OCI-LY7 (cell line): ENCODE measurements around the gene ASXL1.
A peak's percentile ranks its signal among the peaks of the same experiment; 100 is the strongest.

Experiments
- EZH2phosphoT487 ChIP-seq: fragments of 200-600 bp; sonication (generic); IDR thresholded peaks from 2 replicates; pipeline ENCODE4 v1.6.1; 2018; ENCODE audit warnings: low read depth, borderline replicate concordance, mild to moderate bottlenecking, mixed run types, antibody characterized with exemption, low read length, moderate library complexity, mixed read lengths
- TF ChIP-seq, protein P1 (sequence below): fragments of 200-600 bp; sonication (generic); conservative IDR thresholded peaks from 2 replicates; pipeline ENCODE4 v1.5.1; 2014; ENCODE audit warnings: mild to moderate bottlenecking, antibody characterized with exemption, low read length, moderate library complexity, mixed read lengths

DNA sequence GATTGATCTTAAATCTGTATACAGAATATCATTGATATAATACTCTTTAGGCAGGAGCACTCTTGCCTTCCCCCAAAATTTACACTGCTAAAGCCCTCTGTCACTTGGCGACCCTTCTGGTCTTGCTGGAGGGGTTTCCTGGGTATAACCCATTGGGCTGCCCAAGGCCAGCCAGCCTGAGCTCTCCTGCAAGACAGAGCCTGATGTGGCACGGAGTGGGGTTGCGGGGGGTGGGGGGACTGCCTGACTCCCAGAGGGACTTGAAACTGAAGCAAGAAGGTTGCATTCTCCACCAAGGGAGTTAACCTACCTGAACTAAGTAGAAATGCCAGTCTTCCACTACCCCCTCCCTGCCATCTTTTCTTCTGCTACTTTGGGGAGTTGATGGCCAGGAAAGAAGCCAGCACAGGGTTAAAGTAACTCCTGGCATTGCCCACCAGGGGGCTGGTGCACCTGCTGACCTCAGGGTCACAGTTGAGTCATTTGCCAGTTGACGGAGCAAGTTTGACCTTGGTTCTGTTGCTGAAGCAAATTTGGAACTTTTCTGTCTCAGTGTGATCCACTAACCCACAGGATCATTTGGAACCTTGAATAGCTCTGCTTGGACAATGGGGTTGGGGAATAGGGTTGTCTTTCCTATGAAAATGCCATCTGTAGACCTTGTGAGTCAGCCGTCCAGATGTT is 79.4 kb downstream of the ASXL1 start:
- TF ChIP-seq EZH2phosphoT487 = no peak
- TF ChIP-seq, protein P1, sequence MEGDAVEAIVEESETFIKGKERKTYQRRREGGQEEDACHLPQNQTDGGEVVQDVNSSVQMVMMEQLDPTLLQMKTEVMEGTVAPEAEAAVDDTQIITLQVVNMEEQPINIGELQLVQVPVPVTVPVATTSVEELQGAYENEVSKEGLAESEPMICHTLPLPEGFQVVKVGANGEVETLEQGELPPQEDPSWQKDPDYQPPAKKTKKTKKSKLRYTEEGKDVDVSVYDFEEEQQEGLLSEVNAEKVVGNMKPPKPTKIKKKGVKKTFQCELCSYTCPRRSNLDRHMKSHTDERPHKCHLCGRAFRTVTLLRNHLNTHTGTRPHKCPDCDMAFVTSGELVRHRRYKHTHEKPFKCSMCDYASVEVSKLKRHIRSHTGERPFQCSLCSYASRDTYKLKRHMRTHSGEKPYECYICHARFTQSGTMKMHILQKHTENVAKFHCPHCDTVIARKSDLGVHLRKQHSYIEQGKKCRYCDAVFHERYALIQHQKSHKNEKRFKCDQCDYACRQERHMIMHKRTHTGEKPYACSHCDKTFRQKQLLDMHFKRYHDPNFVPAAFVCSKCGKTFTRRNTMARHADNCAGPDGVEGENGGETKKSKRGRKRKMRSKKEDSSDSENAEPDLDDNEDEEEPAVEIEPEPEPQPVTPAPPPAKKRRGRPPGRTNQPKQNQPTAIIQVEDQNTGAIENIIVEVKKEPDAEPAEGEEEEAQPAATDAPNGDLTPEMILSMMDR = peak; percentile 52; the same call in 1 of the 2 replicates
